Esophagus muscularis mucosa (tissue), 3 donors: ENCODE results near the gene LGALS4.

Experiments
- CTCF ChIP-seq, 3 experiments: fragments of 200-600 bp in 2 of 3; fragments of 450-650 bp in 1 of 3; sonication (generic) in 2 of 3; IDR thresholded peaks; one replicate each; pipeline ENCODE4 v1.5.1; 2017 to 2019; ENCODE audit warnings: antibody characterized with exemption in 3 of 3, mild to moderate bottlenecking in 2 of 3, moderate library complexity in 1 of 3
- EP300 ChIP-seq: sonication (generic); formaldehyde crosslinking; IDR thresholded peaks from one replicate; pipeline ENCODE4 v1.6.1; 2017; ENCODE audit warnings: antibody characterized with exemption

GRCh38 chr19:38809592-38810252 lies 3.0 kb downstream of the LGALS4 start:
- TF ChIP-seq CTCF (IDR thresholded peaks at IDR 0.05) = no peak
- no peak for TF ChIP-seq EP300
